ENCODE data around the gene NKD1.

NKD1 gene

GRCh38 chr16:50632927-50633800 is 85.0 kb downstream of the NKD1 start:
- DNase-seq: no peak

GRCh38 chr16:50634090-50634489 is 85.9 kb downstream of the NKD1 start:
- no peak for DNase-seq

GRCh38 chr16:50634947-50635346 is 86.8 kb downstream of the NKD1 start:
- DNase-seq: no peak

- peak; percentile 32 to 33 for DNase-seq
Measured at GRCh38 chr16:50635505-50636392, 87.6 kb downstream of the NKD1 start.

GRCh38 chr16:50636753-50637374 is 88.7 kb downstream of the NKD1 start:
- no peak for DNase-seq

- no peak for DNase-seq
Measured at GRCh38 chr16:50637716-50638602, 89.8 kb downstream of the NKD1 start.

GRCh38 chr16:50638816-50639670 is 90.8 kb downstream of the NKD1 start:
- DNase-seq: no peak

GRCh38 chr16:50640391-50640790 is 92.2 kb downstream of the NKD1 start:
- no peak for DNase-seq

- no peak for DNase-seq
Measured at GRCh38 chr16:50640919-50641817, 93.0 kb downstream of the NKD1 start.

- DNase-seq: no peak
Measured at GRCh38 chr16:50641818-50642187, 93.6 kb downstream of the NKD1 start.

- no peak for DNase-seq
Measured at GRCh38 chr16:50642349-50642748, 94.2 kb downstream of the NKD1 start.

- no peak for DNase-seq
Measured at GRCh38 chr16:50643192-50643591, 95.0 kb downstream of the NKD1 start.

- no peak for DNase-seq
Measured at GRCh38 chr16:50644245-50644644, 96.0 kb downstream of the NKD1 start.

- DNase-seq: peak; percentile 29 to 38
Measured at GRCh38 chr16:50644729-50645128, 96.5 kb downstream of the NKD1 start.

GRCh38 chr16:50645563-50646220 is 97.5 kb downstream of the NKD1 start:
- DNase-seq: no peak

GRCh38 chr16:50646345-50646744 is 98.1 kb downstream of the NKD1 start:
- DNase-seq: no peak

- no peak for DNase-seq
Measured at GRCh38 chr16:50651835-50652438, 103.7 kb downstream of the NKD1 start.

- DNase-seq: no peak
Measured at GRCh38 chr16:50652836-50653425, 104.7 kb downstream of the NKD1 start.
